Parathyroid adenoma (tissue), 2 donors: ENCODE measurements around the gene PCBP3.
A peak's percentile ranks its signal among the peaks of the same experiment; 100 is the strongest.

Experiments
- H2AFZ ChIP-seq: fragments of 300-600 bp; sonication (generic); one replicate; pipeline ENCODE4 v1.7.0; 2017; ENCODE audit warnings: antibody characterized with exemption, mild to moderate bottlenecking
- H3K27ac ChIP-seq: fragments of 300-600 bp; sonication (generic); one replicate; pipeline ENCODE4 v1.7.0; 2017
- H3K27me3 ChIP-seq: fragments of 300-600 bp; sonication (generic); one replicate; pipeline ENCODE4 v1.7.0; 2017; ENCODE audit warnings: low read length; ENCODE audit not compliant: control insufficient read depth, insufficient read depth
- H3K36me3 ChIP-seq: fragments of 300-600 bp; sonication (generic); one replicate; pipeline ENCODE4 v1.7.0; 2017; ENCODE audit warnings: low read length; ENCODE audit not compliant: control insufficient read depth, insufficient read depth
- H3K4me1 ChIP-seq: fragments of 300-600 bp; sonication (generic); one replicate; pipeline ENCODE4 v1.7.0; 2017; ENCODE audit warnings: control low read depth
- H3K4me2 ChIP-seq: fragments of 300-600 bp; sonication (generic); one replicate; pipeline ENCODE4 v1.7.0; 2017; ENCODE audit warnings: low read length
- H3K4me3 ChIP-seq: fragments of 300-600 bp; sonication (generic); one replicate; pipeline ENCODE4 v1.7.0; 2017; ENCODE audit warnings: low read depth, low read length
- H3K79me2 ChIP-seq: fragments of 300-600 bp; sonication (generic); one replicate; pipeline ENCODE4 v1.7.0; 2017; ENCODE audit warnings: control low read depth
- H3K9ac ChIP-seq: fragments of 300-600 bp; sonication (generic); one replicate; pipeline ENCODE4 v1.7.0; 2017; ENCODE audit warnings: mild to moderate bottlenecking
- H3K9me3 ChIP-seq: fragments of 300-600 bp; sonication (generic); one replicate; pipeline ENCODE4 v1.7.0; 2017; ENCODE audit warnings: low read length; ENCODE audit not compliant: control insufficient read depth
- TF ChIP-seq, protein P1 (sequence below): fragments of 300-600 bp; sonication (generic); IDR thresholded peaks from one replicate; pipeline ENCODE4 v1.7.0; 2017; ENCODE audit warnings: antibody characterized with exemption, mild to moderate bottlenecking
- donor health status: primary hyperparathyroidism.

PCBP3 gene

GRCh38 chr21:45980697-45981096, 337.2 kb downstream of the PCBP3 start:
- Histone ChIP-seq H3K4me3 (peak overlapping the region; percentile 50), H3K4me2 (peak overlapping the region; percentile 37)

DNA sequence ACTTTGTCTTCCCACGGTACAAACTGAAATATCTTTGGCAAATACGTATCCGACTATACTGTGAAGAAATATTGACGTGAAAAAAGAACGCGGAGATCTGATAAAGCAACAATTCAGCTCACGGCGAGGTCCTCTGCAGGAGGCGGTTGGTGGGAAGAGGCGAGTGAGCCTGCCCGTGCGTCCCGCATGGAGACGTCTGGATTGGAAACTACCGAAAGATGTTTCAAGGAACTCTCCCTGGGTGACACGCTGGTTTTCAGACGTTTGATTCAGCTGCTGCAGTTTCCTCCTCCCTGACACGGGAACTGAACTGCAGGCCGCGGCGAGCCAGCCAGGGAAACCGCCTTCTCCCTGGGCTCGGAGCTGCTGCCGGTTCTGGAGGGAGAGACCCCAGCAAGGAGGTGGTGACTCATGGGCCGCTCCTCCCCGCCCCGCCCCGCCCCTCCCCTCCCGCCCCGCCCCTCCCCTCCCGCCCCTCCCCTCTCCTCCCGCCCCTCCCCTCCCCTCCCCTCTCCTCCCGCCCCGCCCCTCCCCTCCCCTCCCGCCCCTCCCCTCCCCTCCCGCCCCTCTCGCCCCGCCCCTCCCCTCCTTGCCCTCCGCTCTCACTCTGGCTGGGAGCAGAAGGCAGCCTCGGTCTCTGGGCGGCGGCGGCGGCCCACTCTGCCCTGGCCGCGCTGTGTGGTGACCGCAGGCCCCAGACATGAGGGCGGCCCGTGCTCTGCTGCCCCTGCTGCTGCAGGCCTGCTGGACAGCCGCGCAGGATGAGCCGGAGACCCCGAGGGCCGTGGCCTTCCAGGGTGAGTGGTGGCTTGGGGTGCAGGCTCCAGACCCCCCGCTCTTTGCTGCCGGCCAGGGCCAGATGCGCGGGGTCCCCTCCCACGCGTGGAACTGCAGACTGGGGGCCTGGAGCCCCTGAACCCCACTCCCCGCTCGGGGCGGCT, 337.9 kb downstream of the PCBP3 start, which contains the start of gene COL6A1:
Gene COL6A1, plus strand, starts transcription at position 620 of the 941 bp plus-strand sequence. Its CDS starts 81 bp downstream, at position 701.
- Histone ChIP-seq H3K27me3 (no peaks in the 10 kb centered on the region), H3K9me3 (no peaks in the 10 kb centered on the region), H3K4me3 (peak within 1 kb of the TSS; percentile 73), H3K4me2 (peak within 1 kb of the TSS; percentile 86), H2AFZ (peak within 1 kb of the TSS; percentile 76), H3K4me1 (no peaks in the 10 kb centered on the region), H3K79me2 (no peaks in the 10 kb centered on the region), H3K36me3 (no peaks in the 10 kb centered on the region), H3K9ac (peak within 1 kb of the TSS; percentile 11), H3K27ac (peak within 1 kb of the TSS; percentile 47)
- TF ChIP-seq, protein P1, sequence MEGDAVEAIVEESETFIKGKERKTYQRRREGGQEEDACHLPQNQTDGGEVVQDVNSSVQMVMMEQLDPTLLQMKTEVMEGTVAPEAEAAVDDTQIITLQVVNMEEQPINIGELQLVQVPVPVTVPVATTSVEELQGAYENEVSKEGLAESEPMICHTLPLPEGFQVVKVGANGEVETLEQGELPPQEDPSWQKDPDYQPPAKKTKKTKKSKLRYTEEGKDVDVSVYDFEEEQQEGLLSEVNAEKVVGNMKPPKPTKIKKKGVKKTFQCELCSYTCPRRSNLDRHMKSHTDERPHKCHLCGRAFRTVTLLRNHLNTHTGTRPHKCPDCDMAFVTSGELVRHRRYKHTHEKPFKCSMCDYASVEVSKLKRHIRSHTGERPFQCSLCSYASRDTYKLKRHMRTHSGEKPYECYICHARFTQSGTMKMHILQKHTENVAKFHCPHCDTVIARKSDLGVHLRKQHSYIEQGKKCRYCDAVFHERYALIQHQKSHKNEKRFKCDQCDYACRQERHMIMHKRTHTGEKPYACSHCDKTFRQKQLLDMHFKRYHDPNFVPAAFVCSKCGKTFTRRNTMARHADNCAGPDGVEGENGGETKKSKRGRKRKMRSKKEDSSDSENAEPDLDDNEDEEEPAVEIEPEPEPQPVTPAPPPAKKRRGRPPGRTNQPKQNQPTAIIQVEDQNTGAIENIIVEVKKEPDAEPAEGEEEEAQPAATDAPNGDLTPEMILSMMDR = no peak

More at GRCh38 chr21:45980697-45981096, 337.2 kb downstream of the PCBP3 start:
- TF ChIP-seq, protein P1 = no peak
- H3K36me3 ChIP-seq = no peaks in the 10 kb centered on the region
- no peaks in the 10 kb centered on the region for H3K27me3 ChIP-seq
- H3K4me1 ChIP-seq = no peaks in the 10 kb centered on the region
- H3K9ac ChIP-seq = no peak overlapping the region
- H3K27ac ChIP-seq = peak overlapping the region; percentile 47
- no peaks in the 10 kb centered on the region for H3K9me3 ChIP-seq
- H3K79me2 ChIP-seq = no peaks in the 10 kb centered on the region
- peak overlapping the region; percentile 76 for H2AFZ ChIP-seq

DNA sequence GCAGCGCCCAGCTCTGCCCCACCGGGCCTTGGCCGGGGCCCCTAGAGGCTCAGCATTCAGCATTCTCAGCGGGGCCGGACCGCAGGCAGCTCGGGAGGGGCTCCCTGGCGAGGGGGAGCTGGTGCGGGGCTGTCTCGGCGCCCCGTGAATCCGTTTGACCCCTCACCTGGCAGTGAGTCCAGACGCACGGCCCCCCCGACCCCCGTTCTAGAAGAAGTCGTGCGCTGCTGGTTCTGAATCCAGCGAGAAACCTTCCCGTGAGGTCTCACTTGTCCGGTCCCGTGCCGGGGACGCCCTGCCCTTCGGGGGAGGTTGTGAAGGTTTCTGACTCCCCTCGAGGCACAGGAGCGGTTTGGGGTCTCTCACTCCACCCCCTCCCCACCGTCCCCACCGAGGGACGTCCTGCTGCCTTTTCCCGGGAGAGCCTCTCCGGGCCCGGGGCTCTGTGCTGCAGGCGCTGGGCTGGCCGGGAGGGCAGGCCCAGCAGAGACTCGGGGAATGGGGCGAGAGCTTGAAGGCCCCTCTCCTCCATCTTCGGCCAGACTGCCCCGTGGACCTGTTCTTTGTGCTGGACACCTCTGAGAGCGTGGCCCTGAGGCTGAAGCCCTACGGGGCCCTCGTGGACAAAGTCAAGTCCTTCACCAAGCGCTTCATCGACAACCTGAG, 338.7 kb downstream of the PCBP3 start:
- Histone ChIP-seq H3K4me1 (no peaks in the 10 kb centered on the region), H3K9ac (peak overlapping the region; percentile 11)
- TF ChIP-seq, protein P1 = no peak

DNA sequence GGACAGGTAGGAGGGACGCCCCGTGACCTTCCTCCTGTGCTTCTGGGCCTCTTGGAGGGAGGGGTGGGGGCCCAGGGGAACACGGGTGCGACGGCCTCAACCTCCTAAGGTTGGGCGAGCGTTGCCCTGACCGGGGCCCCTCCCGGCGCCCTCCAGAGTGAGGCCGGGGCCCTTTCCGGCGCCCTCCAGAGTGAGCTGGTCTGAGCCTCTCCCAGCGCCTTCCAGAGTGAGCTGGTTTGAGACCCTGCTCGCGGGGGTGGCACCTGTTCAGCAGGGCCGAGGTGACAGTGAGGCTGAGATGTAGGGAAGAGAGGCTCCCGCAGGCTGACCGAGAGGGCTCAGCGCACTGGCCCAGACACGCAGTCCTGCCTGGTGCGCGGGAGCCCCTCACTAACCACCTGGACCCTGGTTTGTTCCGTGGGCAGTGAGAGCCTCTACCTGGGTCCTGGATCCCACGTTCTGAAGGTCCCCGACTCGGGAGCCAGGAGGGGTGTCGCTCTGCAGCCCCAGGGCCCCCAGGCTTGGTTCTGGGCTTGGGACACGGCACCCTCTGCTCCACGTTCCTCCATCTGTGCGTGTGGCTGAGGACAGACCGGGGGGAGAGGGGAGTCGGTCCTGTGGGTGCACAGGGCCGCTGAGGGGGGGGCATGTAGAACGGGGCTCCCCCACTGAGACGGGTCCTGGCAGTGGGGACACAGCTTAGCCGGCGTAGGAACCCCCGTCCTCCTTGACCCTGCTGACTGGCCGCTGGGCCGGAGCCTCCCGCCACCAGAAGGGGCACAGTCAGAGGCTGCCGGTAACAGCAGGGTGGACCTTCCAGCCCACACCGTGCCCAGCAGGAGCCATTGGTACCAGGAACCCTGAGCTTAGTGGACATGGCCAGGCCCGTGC, 339.5 kb downstream of the PCBP3 start:
- Histone ChIP-seq H3K36me3 (no peaks in the 10 kb centered on the region), H3K4me1 (no peaks in the 10 kb centered on the region), H3K79me2 (no peaks in the 10 kb centered on the region), H3K9ac (no peak overlapping the region), H2AFZ (peak overlapping the region; percentile 69), H3K4me3 (peak overlapping the region; percentile 73), H3K4me2 (peak overlapping the region; percentile 86), H3K27me3 (no peaks in the 10 kb centered on the region), H3K27ac (no peak overlapping the region), H3K9me3 (no peaks in the 10 kb centered on the region)
- TF ChIP-seq, protein P1 = no peak

More for the DNA sequence above, 338.7 kb downstream of the PCBP3 start:
- Histone ChIP-seq H3K27ac (peak overlapping the region; percentile 15), H3K27me3 (no peaks in the 10 kb centered on the region), H3K79me2 (no peaks in the 10 kb centered on the region), H3K36me3 (no peaks in the 10 kb centered on the region), H3K9me3 (no peaks in the 10 kb centered on the region), H3K4me3 (peak overlapping the region; percentile 73), H3K4me2 (peak overlapping the region; percentile 86), H2AFZ (peak overlapping the region; percentile 69)
